CD14-positive monocyte (primary cell): ENCODE measurements around the gene KLC1. TPM values are rescaled to one million over a fixed set of nuclear protein-coding genes. Genes with fewer than 3 reads are reported as not detected.

Experiments
- DNase-seq, 3 donors: peaks; one replicate each; pipeline ENCODE4 v3.0.0-alpha.2; 2011 to 2022
- H2AFZ ChIP-seq: 2 replicates; pipeline ENCODE4 v1.6.0; 2012; ENCODE audit warnings: mild to moderate bottlenecking, low read depth, low read length, inconsistent platforms; ENCODE audit not compliant: insufficient read depth, poor library complexity, severe bottlenecking
- H3K27ac ChIP-seq, 2 donors: 1 replicate in 1 of 2; 2 replicates in 1 of 2; pipeline ENCODE4 v1.5.1; 2012 to 2013; ENCODE audit warnings: low read length in 2 of 2, control low read depth in 1 of 2, inconsistent platforms in 1 of 2, low read depth in 1 of 2, mild to moderate bottlenecking in 1 of 2
- H3K27me3 ChIP-seq, 2 donors: one replicate each; pipeline versions ENCODE4 v1.6.0 to v1.6.1; 2011 to 2013; ENCODE audit warnings: low read length in 2 of 2; ENCODE audit not compliant: control insufficient read depth in 2 of 2, insufficient read depth in 2 of 2
- H3K36me3 ChIP-seq, 2 donors: replicated peaks in 1 of 2; 1 replicate in 1 of 2; 2 replicates in 1 of 2; pipeline versions ENCODE4 v1.5.1 to v1.6.1; 2012 to 2013; ENCODE audit warnings: low read length in 2 of 2, control low read depth in 1 of 2, inconsistent platforms in 1 of 2, mild to moderate bottlenecking in 1 of 2; ENCODE audit not compliant: insufficient read depth in 2 of 2, control insufficient read depth in 1 of 2
- H3K4me1 ChIP-seq, 2 donors: 1 replicate in 1 of 2; 2 replicates in 1 of 2; pipeline versions ENCODE4 v1.5.1 to v1.6.1; 2012 to 2013; ENCODE audit warnings: low read length in 2 of 2, control low read depth in 1 of 2, inconsistent platforms in 1 of 2, mild to moderate bottlenecking in 1 of 2, moderate library complexity in 1 of 2; ENCODE audit not compliant: insufficient read depth in 2 of 2, control insufficient read depth in 1 of 2
- H3K4me2 ChIP-seq: replicated peaks from 2 replicates; pipeline ENCODE3; 2012; ENCODE audit warnings: low read length, moderate library complexity, mild to moderate bottlenecking; ENCODE audit not compliant: poor library complexity, severe bottlenecking; ENCODE audit errors: extremely low read depth
- H3K4me3 ChIP-seq, 3 experiments: fragments of 200-600 bp in 1 of 3; sonication (generic) in 1 of 3; replicated peaks in 1 of 3; 1 replicate in 2 of 3; 2 replicates in 1 of 3; pipeline ENCODE4 v1.5.1; 2011 to 2013; ENCODE audit warnings: low read length in 3 of 3, mild to moderate bottlenecking in 3 of 3, control low read depth in 2 of 3, low read depth in 2 of 3, inconsistent platforms in 1 of 3, moderate library complexity in 1 of 3
- H3K79me2 ChIP-seq: 2 replicates; pipeline ENCODE4 v1.6.0; 2012; ENCODE audit warnings: mild to moderate bottlenecking, control low read depth, inconsistent platforms, low read length, moderate library complexity; ENCODE audit not compliant: insufficient read depth
- H3K9ac ChIP-seq: 2 replicates; pipeline ENCODE4 v1.6.0; 2017; ENCODE audit warnings: low read length, mild to moderate bottlenecking; ENCODE audit not compliant: insufficient read depth, poor library complexity, severe bottlenecking
- H3K9me3 ChIP-seq, 2 donors: replicated peaks in 1 of 2; 1 replicate in 1 of 2; 2 replicates in 1 of 2; pipeline versions ENCODE4 v1.5.1 to v1.6.1; 2012 to 2013; ENCODE audit warnings: low read length in 2 of 2, control low read depth in 1 of 2; ENCODE audit not compliant: control insufficient read depth in 1 of 2, insufficient read depth in 1 of 2
- H4K20me1 ChIP-seq: 2 replicates; pipeline ENCODE4 v1.6.0; 2012; ENCODE audit warnings: mild to moderate bottlenecking, low read length, control low read depth, moderate library complexity; ENCODE audit not compliant: insufficient read depth
- H3K27ac Mint-ChIP-seq, 7 donors: one replicate each; pipeline ENCODE4 v1.8.0; 2020; ENCODE audit warnings: mild to moderate bottlenecking in 7 of 7, mixed read lengths in 7 of 7, moderate library complexity in 6 of 7, inconsistent platforms in 2 of 7
- H3K27me3 Mint-ChIP-seq, 3 donors: one replicate each; pipeline ENCODE4 v1.8.0; 2021 to 2022; ENCODE audit warnings: low read depth in 3 of 3, mild to moderate bottlenecking in 3 of 3, mixed read lengths in 3 of 3, moderate library complexity in 3 of 3, inconsistent platforms in 1 of 3
- H3K36me3 Mint-ChIP-seq, 2 donors: one replicate each; pipeline ENCODE4 v1.8.0; 2020; ENCODE audit warnings: mixed read lengths in 2 of 2, inconsistent platforms in 1 of 2, mild to moderate bottlenecking in 1 of 2
- H3K4me1 Mint-ChIP-seq: one replicate; pipeline ENCODE4 v1.8.0; 2020; ENCODE audit warnings: mild to moderate bottlenecking, mixed read lengths
- H3K4me3 Mint-ChIP-seq, 2 donors: one replicate each; pipeline ENCODE4 v1.8.0; 2020; ENCODE audit warnings: mild to moderate bottlenecking in 2 of 2, mixed read lengths in 2 of 2, moderate library complexity in 1 of 2
- H3K9me3 Mint-ChIP-seq, 7 donors: one replicate each; pipeline ENCODE4 v1.8.0; 2020 to 2022; ENCODE audit warnings: mixed read lengths in 7 of 7, mild to moderate bottlenecking in 6 of 7, moderate library complexity in 6 of 7, inconsistent platforms in 2 of 7
- WGBS: methylation state at CpG from one replicate; pipeline ENCODE4 v1.1.5; 2013; ENCODE audit warnings: missing lambda C conversion rate; ENCODE audit not compliant: insufficient coverage; 5-methylcytosine and 5-hydroxymethylcytosine counted together
- intact Hi-C, 2 donors: fragments of 100-400 bp; cut with micrococcal nuclease; formaldehyde crosslinking; loops; one replicate each; pipeline versions ENCODE4 v1.15.0 to v1.15.1; 2023
- polyA plus RNA-seq, 3 donors: library from polyadenylated mRNA; depleted of rRNA in 1 of 3; unstranded in 2 of 3; stranded (reverse) in 1 of 3; fragments of 300-500 nt in 2 of 3; fragments of >200 nt in 1 of 3; fragmentation: Illumina TruSeq in 2 of 3; gene quantifications; 1 replicate in 2 of 3; 2 replicates in 1 of 3; pipeline ENCODE4 v1.2.3, GENCODE V29; 2012 to 2021
- TF ChIP-seq, protein P1 (sequence below): fragments of 200-600 bp; IDR thresholded peaks from one replicate; pipeline ENCODE4 v1.8.0; 2022; ENCODE audit warnings: antibody characterized with exemption, mild to moderate bottlenecking

The KLC1 gene
- polyA plus RNA-seq, 3 donors: 41.5 to 108 (median 46.6) TPM

DNA sequence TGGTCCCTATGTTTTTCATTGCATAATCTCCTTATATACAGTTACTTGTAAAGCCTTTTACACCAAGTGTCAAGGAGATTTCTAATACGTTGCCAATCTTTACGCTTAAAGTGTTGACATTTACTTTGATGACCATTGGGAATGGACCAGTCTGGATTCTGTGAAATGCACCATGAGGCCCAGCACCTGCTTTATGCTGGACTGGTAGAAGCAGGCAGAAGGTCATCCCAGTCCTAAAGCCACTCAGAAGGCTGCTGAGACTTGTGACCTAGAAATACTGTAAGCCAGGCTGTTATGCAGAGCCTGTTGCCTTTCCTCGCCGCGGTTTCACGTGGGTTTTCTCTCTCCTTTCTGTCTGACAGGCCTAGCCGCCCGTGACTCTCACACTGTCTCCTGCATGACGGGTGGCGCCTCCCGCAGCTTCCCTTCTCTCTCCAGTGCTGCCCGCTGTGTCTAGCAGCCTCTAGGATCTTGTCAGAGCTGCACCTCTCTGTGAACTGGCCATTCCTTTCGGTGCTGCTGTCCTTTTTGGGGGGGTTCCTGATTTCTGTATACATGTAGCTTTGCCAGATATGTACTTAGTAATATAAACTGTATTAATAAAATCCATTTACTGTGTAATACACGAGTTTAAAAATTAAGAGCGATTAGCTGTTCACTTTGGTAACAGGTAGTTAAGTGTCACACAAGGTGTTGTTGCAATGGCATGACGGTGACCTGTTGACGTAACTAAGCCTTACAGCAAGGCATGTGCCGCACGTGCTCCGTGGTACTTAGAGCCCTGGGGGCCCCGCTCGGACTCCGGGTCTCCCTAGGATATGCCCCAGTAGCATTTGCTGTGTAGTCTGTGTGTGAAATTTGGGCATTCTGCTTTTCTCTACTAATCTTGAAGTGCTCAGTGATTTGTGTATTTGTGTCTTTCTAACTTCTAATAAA, 56.5 kb downstream of the KLC1 start:
- H3K27me3 Mint-ChIP-seq: peaks cover 0 to 2% (median 1%) of the 10 kb centered on the region in 3 donors
- no peak for DNase-seq
- no peak overlapping the region for H3K4me3 ChIP-seq
- peaks cover 80 to 92% of the 10 kb centered on the region in 2 donors for H3K36me3 Mint-ChIP-seq
- no peak overlapping the region for H3K27ac ChIP-seq
- WGBS: 92% methylated on average over 13 of the region's 23 CpGs
- no peak overlapping the region for H3K27ac Mint-ChIP-seq
- H3K9me3 Mint-ChIP-seq: peaks cover 0 to 2% (median 0%) of the 10 kb centered on the region in 7 donors
- peaks cover 83 to 100% of the 10 kb centered on the region in 2 donors for H3K36me3 ChIP-seq
- no peaks in the 10 kb centered on the region for H3K9me3 ChIP-seq
- no peaks in the 10 kb centered on the region for H3K79me2 ChIP-seq
- H3K27me3 ChIP-seq: no peaks in the 10 kb centered on the region
- no peaks in the 10 kb centered on the region for H3K4me1 ChIP-seq
- peaks cover 41% of the 10 kb centered on the region for H4K20me1 ChIP-seq
- H2AFZ ChIP-seq: no peak overlapping the region
- H3K4me2 ChIP-seq: no peak overlapping the region
- intact Hi-C loops: loop anchor here in 1 of 2 donors (10.0 kb wide), 1 partner anchor 111 kb away; no protein-coding TSS in a partner anchor
- TF ChIP-seq, protein P1, sequence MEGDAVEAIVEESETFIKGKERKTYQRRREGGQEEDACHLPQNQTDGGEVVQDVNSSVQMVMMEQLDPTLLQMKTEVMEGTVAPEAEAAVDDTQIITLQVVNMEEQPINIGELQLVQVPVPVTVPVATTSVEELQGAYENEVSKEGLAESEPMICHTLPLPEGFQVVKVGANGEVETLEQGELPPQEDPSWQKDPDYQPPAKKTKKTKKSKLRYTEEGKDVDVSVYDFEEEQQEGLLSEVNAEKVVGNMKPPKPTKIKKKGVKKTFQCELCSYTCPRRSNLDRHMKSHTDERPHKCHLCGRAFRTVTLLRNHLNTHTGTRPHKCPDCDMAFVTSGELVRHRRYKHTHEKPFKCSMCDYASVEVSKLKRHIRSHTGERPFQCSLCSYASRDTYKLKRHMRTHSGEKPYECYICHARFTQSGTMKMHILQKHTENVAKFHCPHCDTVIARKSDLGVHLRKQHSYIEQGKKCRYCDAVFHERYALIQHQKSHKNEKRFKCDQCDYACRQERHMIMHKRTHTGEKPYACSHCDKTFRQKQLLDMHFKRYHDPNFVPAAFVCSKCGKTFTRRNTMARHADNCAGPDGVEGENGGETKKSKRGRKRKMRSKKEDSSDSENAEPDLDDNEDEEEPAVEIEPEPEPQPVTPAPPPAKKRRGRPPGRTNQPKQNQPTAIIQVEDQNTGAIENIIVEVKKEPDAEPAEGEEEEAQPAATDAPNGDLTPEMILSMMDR: no peak
- H3K4me1 Mint-ChIP-seq: no peaks in the 10 kb centered on the region
- H3K4me3 Mint-ChIP-seq: no peak overlapping the region
- no peak overlapping the region for H3K9ac ChIP-seq

DNA sequence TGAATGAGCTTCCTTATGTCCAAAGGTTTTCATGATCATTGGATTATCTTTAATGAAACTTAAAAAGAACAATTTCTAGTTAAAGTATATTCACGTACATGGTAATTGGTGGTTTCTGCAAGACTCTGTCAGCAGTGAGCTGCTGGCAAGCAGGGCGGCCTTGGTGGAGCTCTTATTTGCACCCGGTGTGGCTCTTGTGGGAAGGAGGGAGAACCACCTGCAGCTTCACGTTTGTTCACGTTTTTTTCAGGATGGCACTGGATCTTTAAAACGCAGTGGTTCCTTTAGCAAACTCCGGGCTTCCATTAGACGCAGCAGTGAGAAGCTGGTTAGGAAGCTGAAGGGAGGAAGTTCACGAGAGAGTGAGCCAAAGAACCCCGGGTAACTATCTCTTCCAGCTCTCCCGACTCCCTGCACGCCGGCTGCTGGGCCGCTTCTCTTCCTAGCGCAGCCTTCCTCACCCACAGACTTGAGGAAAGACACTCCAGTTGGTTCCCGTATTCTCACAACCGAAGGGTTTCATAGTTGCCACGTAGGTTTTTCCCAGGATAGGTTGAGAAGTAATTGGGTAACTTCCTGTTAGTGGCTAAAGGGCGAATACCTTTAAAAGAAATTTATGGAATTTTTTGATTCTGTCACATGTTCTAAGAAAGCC, 57.9 kb downstream of the KLC1 start:
- Histone ChIP-seq H3K36me3 (peaks cover 78 to 97% of the 10 kb centered on the region in 2 donors), H3K79me2 (no peaks in the 10 kb centered on the region), H3K27ac (no peak overlapping the region), H2AFZ (no peak overlapping the region), H3K9me3 (no peaks in the 10 kb centered on the region), H3K4me2 (no peak overlapping the region), H3K27me3 (no peaks in the 10 kb centered on the region), H3K9ac (no peak overlapping the region), H3K4me1 (no peaks in the 10 kb centered on the region), H4K20me1 (peaks cover 49% of the 10 kb centered on the region), H3K4me3 (no peak overlapping the region)
- intact Hi-C loops: loop anchor here in 1 of 2 donors (10.0 kb wide), 1 partner anchor 112 kb away; no protein-coding TSS in a partner anchor
- DNase-seq: no peak
- TF ChIP-seq, protein P1: no peak
- H3K27me3 Mint-ChIP-seq: peaks cover 0 to 2% (median 1%) of the 10 kb centered on the region in 3 donors
- no peaks in the 10 kb centered on the region for H3K4me1 Mint-ChIP-seq
- peak overlapping the region in 1 of 7 donors; percentile 57 for H3K27ac Mint-ChIP-seq
- peaks cover 0 to 4% (median 0%) of the 10 kb centered on the region in 7 donors for H3K9me3 Mint-ChIP-seq
- 100% methylated on average over 8 of the region's 19 CpGs for WGBS
- no peak overlapping the region for H3K4me3 Mint-ChIP-seq
- H3K36me3 Mint-ChIP-seq: peaks cover 72 to 86% of the 10 kb centered on the region in 2 donors
